GM12873 (cell line): ENCODE results near the gene KLHDC10.

Source experiments
- CTCF ChIP-seq: IDR thresholded peaks from 2 replicates; pipeline ENCODE4 v1.5.1; 2012; ENCODE audit warnings: low read depth, mild to moderate bottlenecking, moderate library complexity, low read length, control low read depth; ENCODE audit not compliant: insufficient read depth; ENCODE audit errors: missing control alignments

Gene KLHDC10

GRCh38 chr7:130118294-130118693, 48.0 kb downstream of the KLHDC10 start:
- no peak for TF ChIP-seq CTCF

- no peak for TF ChIP-seq CTCF
Measured at GRCh38 chr7:130118801-130119200, 48.5 kb downstream of the KLHDC10 start.

GRCh38 chr7:130123501-130123900, 53.2 kb downstream of the KLHDC10 start:
- no peak for TF ChIP-seq CTCF

- TF ChIP-seq CTCF, result no peak
Measured at GRCh38 chr7:130124711-130125110, 54.4 kb downstream of the KLHDC10 start.

GRCh38 chr7:130127404-130127803, 57.1 kb downstream of the KLHDC10 start:
- no peak for TF ChIP-seq CTCF

- TF ChIP-seq CTCF, result no peak
Measured at GRCh38 chr7:130127821-130128317, 57.5 kb downstream of the KLHDC10 start.

- TF ChIP-seq CTCF, result no peak
Measured at GRCh38 chr7:130129011-130129411, 58.7 kb downstream of the KLHDC10 start.
